GM10847 (cell line): ENCODE results near the gene SLC10A3.

Experiments
- POLR2A ChIP-seq: IDR thresholded peaks from 2 replicates; pipeline ENCODE4 v1.6.1; 2011; ENCODE audit not compliant: insufficient read length; ENCODE audit errors: extremely low read depth

SLC10A3 gene

GRCh38 chrX:154515966-154516655 lies 25.7 kb upstream of the SLC10A3 start, which contains the start of gene FAM3A:
FAM3A (minus strand) TSS chrX:154516232; CDS start chrX:154515772, 460 bp downstream.
- TF ChIP-seq POLR2A: peak; percentile 28

- TF ChIP-seq POLR2A: no peak
These were observed 24.9 kb upstream of the SLC10A3 start for GRCh38 chrX:154515090-154515965.

DNA sequence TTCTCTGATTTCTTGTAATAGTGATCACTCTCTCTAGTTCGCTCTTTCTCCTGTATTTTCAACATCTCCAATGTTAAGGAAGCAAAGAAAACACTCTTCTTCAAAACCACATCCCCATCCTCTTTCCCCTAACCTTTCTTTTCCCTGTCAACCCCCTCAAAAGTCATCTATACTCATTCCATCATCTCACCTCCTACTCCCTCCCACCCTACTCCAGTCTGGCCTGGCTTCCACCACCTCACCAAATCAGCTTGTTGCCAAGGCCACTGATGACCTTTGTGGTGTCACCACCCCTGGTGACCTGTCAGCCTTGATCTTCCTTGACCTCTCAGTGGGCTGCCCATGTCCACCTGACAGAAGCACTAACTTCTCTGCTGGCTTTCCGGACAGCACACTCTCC lies 23.3 kb upstream of the SLC10A3 start:
- TF ChIP-seq POLR2A: no peak

GRCh38 chrX:154512879-154513553 lies 22.6 kb upstream of the SLC10A3 start:
- TF ChIP-seq POLR2A: no peak

GRCh38 chrX:154511761-154512160 lies 21.3 kb upstream of the SLC10A3 start:
- no peak for TF ChIP-seq POLR2A

DNA sequence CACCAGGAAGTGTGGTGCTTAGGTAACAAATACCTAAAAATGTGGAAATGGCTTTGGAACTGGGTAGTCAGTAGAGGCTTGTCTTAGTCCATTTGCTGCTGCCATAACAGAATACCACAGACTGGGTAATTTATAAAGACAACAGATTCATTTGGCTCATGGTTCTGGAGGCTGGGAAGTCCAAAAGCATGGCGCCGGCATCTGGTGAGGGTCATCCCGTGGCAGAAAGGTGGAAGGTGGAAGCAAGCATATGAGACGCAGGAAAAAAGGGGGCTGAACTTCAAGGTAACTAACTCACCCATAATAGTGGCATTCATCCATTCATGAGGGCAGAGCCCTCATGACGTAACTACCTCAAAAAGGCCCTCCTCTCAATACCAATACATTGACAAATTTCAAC lies 19.0 kb upstream of the SLC10A3 start:
- TF ChIP-seq POLR2A: no peak

GRCh38 chrX:154508384-154508745 lies 17.9 kb upstream of the SLC10A3 start:
- TF ChIP-seq POLR2A: no peak

GRCh38 chrX:154507673-154508383 lies 17.4 kb upstream of the SLC10A3 start:
- no peak for TF ChIP-seq POLR2A

DNA sequence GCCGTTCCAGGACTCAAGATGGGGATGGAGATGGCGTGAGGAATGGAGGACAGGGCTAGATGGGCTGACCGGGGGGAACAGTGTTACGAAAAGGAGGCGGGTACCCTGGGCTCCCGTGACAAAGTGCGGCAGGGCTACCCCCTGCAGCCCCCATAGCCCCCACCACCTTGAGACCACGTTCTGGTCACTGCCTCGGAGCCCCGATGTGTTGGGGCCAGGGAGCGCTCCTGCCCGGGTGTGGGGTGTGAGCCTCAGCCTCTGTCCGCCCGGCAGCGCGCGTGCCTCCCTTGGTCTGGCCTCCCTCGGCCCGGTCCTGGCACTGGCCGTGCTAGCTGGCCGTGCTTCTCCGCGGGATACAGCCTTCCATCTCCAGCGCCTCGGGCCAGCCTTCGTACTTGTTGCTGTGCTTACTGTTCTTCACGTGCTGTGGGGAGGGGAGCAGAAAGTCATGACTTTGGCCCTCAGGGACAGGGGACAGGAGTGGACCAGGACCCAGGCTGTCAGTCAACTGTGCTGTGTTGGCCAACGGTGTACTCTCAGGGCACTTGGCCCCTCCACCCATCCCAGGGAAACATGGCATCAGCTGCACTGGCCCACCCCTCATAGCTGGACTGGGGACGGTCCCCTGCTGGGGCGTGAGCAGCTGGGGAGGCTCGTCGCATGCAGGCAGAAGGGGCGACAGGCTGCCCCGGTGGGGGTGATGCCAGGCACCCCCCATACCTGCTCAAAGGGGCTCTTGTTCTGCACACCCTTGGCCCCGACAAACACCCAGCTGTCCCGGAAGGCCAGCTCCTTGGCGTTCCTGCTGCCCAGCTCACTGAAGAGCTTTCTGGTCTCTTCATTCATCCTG lies 16.3 kb upstream of the SLC10A3 start:
- TF ChIP-seq POLR2A: no peak

DNA sequence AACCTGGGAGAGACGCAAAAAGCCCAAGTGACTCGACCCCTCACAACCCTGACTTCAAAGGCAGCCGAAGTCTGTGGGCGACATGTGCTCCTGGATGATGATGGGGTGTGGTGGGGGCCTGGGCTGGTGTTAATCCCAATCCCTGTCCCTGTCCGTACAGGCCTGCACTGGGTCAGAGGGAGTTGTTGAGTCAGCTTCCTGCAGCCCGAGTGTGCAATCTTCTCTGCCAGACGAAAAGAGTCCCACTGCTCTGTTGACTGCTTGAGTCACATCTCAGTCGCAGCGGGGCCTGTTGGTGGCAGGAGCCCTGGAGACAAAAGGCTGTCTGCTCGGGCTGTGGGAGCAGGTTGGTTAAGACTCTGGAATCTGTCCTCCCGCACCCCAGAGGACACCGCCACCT lies 15.3 kb upstream of the SLC10A3 start:
- TF ChIP-seq POLR2A: no peak

DNA sequence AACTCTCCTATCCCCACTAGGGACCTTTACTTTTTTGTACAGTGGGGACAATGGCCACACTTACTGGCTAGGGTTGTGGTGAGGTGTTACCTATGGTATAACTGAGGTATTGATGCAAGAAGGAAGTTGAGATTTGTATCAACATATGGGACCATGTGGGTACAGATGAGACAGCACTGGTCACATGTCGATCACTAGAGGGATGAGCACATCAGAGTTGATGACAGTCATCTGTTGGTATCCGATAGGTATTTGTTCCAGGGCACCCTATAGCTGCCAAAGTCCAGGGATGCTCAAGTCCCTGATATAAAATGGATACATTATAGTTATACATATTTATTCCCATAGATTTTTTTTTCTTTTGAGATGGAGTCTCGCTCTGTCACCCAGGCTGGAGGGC lies 12.6 kb upstream of the SLC10A3 start:
- no peak for TF ChIP-seq POLR2A

- no peak for TF ChIP-seq POLR2A
These were observed 11.7 kb upstream of the SLC10A3 start for GRCh38 chrX:154502098-154502497.

DNA sequence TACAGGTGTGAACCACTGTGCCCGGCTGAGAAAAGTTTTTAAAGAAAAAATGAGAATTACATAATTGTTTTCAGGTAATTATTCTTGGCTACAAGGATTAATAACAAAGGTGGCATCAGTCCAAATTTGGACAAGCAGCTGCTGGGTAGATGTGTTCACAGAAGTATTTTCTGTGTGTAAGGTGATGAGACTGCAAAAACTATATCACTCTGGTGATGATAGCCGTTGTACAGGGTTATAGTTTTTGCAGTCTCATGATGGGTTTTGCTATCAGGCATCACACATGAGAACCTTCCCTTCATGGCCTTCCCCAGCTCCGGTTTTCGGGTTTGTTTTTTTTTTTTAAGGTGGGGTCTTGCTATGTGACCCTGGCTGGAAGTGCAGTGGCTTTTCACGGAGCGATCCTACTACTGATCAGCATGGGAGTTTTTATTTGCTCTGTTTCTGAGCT lies 5.1 kb upstream of the SLC10A3 start:
- TF ChIP-seq POLR2A: no peak

- no peak for TF ChIP-seq POLR2A
These were observed 4.3 kb upstream of the SLC10A3 start for GRCh38 chrX:154494715-154495114.
